ENCODE data around the gene AWAT1.

GRCh38 chrX:70257423-70258288 lies 23.2 kb downstream of the AWAT1 start:
- TF ChIP-seq, protein P1, sequence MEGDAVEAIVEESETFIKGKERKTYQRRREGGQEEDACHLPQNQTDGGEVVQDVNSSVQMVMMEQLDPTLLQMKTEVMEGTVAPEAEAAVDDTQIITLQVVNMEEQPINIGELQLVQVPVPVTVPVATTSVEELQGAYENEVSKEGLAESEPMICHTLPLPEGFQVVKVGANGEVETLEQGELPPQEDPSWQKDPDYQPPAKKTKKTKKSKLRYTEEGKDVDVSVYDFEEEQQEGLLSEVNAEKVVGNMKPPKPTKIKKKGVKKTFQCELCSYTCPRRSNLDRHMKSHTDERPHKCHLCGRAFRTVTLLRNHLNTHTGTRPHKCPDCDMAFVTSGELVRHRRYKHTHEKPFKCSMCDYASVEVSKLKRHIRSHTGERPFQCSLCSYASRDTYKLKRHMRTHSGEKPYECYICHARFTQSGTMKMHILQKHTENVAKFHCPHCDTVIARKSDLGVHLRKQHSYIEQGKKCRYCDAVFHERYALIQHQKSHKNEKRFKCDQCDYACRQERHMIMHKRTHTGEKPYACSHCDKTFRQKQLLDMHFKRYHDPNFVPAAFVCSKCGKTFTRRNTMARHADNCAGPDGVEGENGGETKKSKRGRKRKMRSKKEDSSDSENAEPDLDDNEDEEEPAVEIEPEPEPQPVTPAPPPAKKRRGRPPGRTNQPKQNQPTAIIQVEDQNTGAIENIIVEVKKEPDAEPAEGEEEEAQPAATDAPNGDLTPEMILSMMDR (IDR thresholded peaks at IDR 0.05; ENCODE audit: low read depth, low read length): no peak
- no peak for TF ChIP-seq EZH2phosphoT487 (IDR thresholded peaks at IDR 0.05; ENCODE audit: low read depth)

All from OCI-LY3 (cell line).